ENCODE measurements around the gene APLP1. TPM values are rescaled to one million over a fixed set of nuclear protein-coding genes. Genes with fewer than 3 reads are reported as not detected.

The APLP1 gene
- total RNA-seq, 4 donors from 2014 or later = 0.67 to 5.3 (median 2.8) TPM

DNA sequence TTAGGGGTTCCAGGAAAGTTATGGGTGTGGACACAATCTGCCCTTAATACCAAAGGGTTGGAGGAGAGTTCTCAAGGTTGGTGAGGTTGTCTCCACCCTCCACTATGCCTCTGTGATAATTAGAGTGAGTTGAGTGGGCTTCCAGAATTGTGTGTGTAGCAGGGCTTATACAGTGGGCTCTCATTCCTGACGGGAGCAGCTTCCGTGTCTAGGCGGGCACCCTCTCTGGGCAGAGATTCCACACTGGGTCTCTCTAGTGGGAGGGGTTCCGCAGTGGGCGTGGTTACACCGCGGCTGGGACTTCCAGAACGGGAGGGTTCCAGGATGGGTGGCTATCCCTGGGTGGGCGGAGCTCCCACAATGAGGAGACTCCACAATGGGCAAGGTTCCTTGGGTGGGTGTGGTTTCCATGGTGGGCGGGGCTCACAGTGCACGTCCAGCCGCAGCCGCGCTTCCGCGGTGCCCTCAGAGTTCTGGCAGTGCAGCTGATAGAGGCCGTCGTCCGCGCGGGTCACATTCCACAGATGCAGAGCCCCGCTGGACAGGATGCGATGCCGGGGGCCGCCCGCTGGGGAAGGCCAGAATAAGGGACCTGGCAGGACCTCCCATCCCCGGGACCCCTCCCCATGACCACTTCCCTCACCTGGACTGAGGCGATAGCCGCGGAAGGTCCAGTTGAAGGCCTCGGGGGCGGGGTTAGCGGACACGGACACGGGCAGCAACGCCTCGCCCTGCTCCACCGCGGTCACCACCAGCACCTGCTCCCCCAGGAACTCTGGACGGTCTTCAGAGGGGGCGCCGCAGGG, 24.5 kb upstream of the APLP1 start:
- H3K27me3 ChIP-seq = peaks cover 17% of the 10 kb centered on the region

GRCh38 chr19:35844482-35845214, 23.7 kb upstream of the APLP1 start:
- Histone ChIP-seq H3K4me1 (peaks cover 10 to 13% of the 10 kb centered on the region in 2 donors), H3K9me3 (no peaks in the 10 kb centered on the region), H3K27me3 (peaks cover 17% of the 10 kb centered on the region), H3K4me3 (replicated peaks in 1 of 3) (no peak overlapping the region), H3K36me3 (no peaks in the 10 kb centered on the region), H3K27ac (no peak overlapping the region)
- no peak for DNase-seq
- TF ChIP-seq, protein P1, sequence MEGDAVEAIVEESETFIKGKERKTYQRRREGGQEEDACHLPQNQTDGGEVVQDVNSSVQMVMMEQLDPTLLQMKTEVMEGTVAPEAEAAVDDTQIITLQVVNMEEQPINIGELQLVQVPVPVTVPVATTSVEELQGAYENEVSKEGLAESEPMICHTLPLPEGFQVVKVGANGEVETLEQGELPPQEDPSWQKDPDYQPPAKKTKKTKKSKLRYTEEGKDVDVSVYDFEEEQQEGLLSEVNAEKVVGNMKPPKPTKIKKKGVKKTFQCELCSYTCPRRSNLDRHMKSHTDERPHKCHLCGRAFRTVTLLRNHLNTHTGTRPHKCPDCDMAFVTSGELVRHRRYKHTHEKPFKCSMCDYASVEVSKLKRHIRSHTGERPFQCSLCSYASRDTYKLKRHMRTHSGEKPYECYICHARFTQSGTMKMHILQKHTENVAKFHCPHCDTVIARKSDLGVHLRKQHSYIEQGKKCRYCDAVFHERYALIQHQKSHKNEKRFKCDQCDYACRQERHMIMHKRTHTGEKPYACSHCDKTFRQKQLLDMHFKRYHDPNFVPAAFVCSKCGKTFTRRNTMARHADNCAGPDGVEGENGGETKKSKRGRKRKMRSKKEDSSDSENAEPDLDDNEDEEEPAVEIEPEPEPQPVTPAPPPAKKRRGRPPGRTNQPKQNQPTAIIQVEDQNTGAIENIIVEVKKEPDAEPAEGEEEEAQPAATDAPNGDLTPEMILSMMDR (IDR thresholded peaks at IDR 0.05) = no peak
- TF ChIP-seq POLR2A (IDR thresholded peaks at IDR 0.05) = no peak
- WGBS, 2 donors = 58 to 63% methylated on average over 16 of the region's 16 CpGs
- intact Hi-C loops (cut with DNase I) = no loop called here

More for the DNA sequence above, 24.5 kb upstream of the APLP1 start:
- H3K27ac ChIP-seq = no peak overlapping the region
- H3K4me1 ChIP-seq = peaks cover 10 to 13% of the 10 kb centered on the region in 2 donors
- no peaks in the 10 kb centered on the region for H3K9me3 ChIP-seq
- no peak for TF ChIP-seq POLR2A (IDR thresholded peaks at IDR 0.05)
- TF ChIP-seq, protein P1 (IDR thresholded peaks at IDR 0.05) = no peak
- no peaks in the 10 kb centered on the region for H3K36me3 ChIP-seq
- H3K4me3 ChIP-seq (replicated peaks in 1 of 3) = no peak overlapping the region
- peak; percentile 16 to 17 for DNase-seq
- intact Hi-C loops (cut with DNase I) = no loop called here
- WGBS, 2 donors = 13 to 14% methylated on average over 18 to 30 of the region's 42 CpGs

DNA sequence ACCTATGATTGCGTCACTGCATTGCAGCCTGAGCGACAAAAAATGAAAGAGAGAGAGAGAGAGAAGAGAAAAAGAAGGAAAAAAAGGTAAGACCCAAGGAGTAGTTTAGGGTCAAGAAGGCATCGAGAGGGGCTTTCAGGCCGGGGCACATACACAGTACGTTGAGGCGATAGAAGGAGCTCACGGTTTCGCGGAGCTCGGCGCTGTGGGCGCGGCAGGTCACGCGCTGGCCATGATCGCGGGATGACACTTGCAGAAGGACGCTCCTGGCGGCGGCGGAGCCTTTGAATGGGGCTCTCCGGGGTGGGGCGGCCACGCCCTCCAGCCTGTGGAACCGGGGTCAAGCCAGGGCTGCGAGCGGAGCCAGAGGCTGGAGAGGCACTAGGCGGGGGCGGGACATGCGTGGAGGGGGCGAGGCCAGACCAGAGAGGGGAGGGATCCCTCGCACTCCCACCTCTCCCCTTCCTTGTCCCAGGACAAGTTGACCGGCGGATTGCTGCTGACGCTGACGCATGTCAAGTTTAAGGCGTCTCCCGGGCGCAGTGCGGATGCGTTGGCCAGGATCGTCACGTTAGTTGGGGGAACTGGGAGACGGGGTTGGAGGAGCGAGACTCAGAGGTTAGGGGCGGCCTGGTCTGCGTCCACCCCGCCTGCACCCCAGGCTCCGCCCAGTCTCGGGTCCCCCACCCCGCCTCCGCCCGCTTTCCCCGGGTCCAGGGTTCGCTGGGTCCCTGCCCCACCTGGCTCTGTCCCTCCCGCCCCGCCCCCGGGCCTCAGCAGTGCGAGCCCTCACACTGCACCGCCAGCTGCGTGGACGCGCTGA, 22.9 kb upstream of the APLP1 start:
- TF ChIP-seq POLR2A (IDR thresholded peaks at IDR 0.05) = no peak
- TF ChIP-seq, protein P1 (IDR thresholded peaks at IDR 0.05) = no peak
- Histone ChIP-seq H3K4me3 (replicated peaks in 1 of 3) (no peak overlapping the region), H3K4me1 (peaks cover 10 to 13% of the 10 kb centered on the region in 2 donors), H3K36me3 (no peaks in the 10 kb centered on the region), H3K9me3 (no peaks in the 10 kb centered on the region), H3K27ac (no peak overlapping the region), H3K27me3 (peaks cover 17% of the 10 kb centered on the region)
- peak in 1 of 2 donors; percentile 15 for DNase-seq
- WGBS, 2 donors = 8% methylated on average over 21 to 31 of the region's 63 CpGs
- intact Hi-C loops (cut with DNase I) = no loop called here

DNA sequence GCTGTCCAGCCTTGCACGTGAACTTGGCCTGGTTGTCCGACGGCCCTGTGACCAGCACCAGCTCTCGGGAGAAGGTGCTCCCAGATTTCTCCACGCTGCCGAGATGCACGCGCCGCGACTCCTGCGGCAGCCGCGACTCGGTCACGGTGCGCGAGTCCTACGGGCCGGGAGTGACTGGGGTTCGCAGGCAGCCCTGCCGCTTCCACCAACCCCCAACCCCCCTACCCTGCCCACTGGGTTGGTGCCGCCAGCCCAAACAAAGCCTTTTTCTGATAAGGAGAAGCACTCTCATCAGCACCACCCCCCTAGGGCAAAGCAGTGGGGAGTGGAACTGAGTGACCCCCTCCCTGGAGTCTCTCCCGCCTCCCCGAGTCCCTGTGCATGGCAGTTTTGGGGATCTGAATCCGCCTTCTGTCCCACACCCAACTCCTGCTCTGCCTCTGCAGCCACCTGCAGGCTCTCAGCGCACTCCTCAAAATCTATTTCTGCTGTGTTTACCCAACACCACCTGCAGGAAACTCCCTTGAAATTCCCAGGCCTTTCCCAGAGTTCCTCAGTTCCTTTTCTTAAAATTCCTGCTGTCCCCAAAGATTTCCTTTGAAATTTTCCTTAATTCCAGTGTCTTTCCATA, 22.2 kb upstream of the APLP1 start:
- 10 to 17% methylated on average over 4 to 7 of the region's 26 CpGs for WGBS, 2 donors
- intact Hi-C loops (cut with DNase I) = no loop called here
- no peak for DNase-seq
- TF ChIP-seq POLR2A (IDR thresholded peaks at IDR 0.05) = no peak
- Histone ChIP-seq H3K36me3 (no peaks in the 10 kb centered on the region), H3K9me3 (no peaks in the 10 kb centered on the region), H3K27me3 (peaks cover 17% of the 10 kb centered on the region), H3K4me1 (peaks cover 10 to 13% of the 10 kb centered on the region in 2 donors), H3K27ac (no peak overlapping the region), H3K4me3 (replicated peaks in 1 of 3) (no peak overlapping the region)

- no peak for DNase-seq
- no peaks in the 10 kb centered on the region for H3K36me3 ChIP-seq
- no peak for TF ChIP-seq POLR2A (IDR thresholded peaks at IDR 0.05)
- TF ChIP-seq, protein P1 (IDR thresholded peaks at IDR 0.05) = no peak
- WGBS, 2 donors = 78 to 85% methylated on average over 7 to 8 of the region's 8 CpGs
- H3K4me3 ChIP-seq (replicated peaks in 1 of 3) = no peak overlapping the region
- peaks cover 10 to 13% of the 10 kb centered on the region in 2 donors for H3K4me1 ChIP-seq
- H3K27me3 ChIP-seq = peaks cover 17% of the 10 kb centered on the region
- intact Hi-C loops (cut with DNase I) = no loop called here
- H3K27ac ChIP-seq = no peak overlapping the region
- no peaks in the 10 kb centered on the region for H3K9me3 ChIP-seq
Observed at GRCh38 chr19:35847911-35848310, 20.5 kb upstream of the APLP1 start.

All from thyroid gland (tissue), 4 donors.